ENCODE measurements around the gene NFE2L2. TPM values are rescaled to one million over a fixed set of nuclear protein-coding genes. Genes with fewer than 3 reads are reported as not detected.
A peak's percentile ranks its signal among the peaks of the same experiment; 100 is the strongest.
"Not testable (repeated sequence)": the region's sequence is repeated elsewhere in the genome, so short reads cannot be mapped to it uniquely, and the experiment has no call there.

NFE2L2 gene
- total and polyA plus RNA-seq, 4 donors, result 83.4 to 131 (median 102) TPM

GRCh38 chr2:177212106-177212890 is 52.2 kb downstream of the NFE2L2 start, which contains the start of gene HNRNPA3:
Gene HNRNPA3 (plus strand): TSS chr2:177212794. CDS start chr2:177212800, 6 bp downstream.
- Histone ChIP-seq H3K27ac (ENCODE audit: low read depth in 1 of 2, low read length in 2 of 2) (peak within 1 kb of the TSS; percentile 99), H3K27me3 (ENCODE audit: control insufficient read depth in 1 of 2, insufficient read depth in 2 of 2, low read length in 1 of 2) (no peaks in the 10 kb centered on the region), H3K4me3 (ENCODE audit: low read length in 2 of 2) (peak within 1 kb of the TSS; percentile 79 to 82), H3K4me1 (ENCODE audit: control insufficient read depth in 1 of 2, insufficient read depth in 2 of 2, low read length in 2 of 2) (peaks cover 0 to 2% of the 10 kb centered on the region in 2 donors), H3K36me3 (ENCODE audit: control insufficient read depth in 1 of 2, insufficient read depth in 2 of 2, low read length in 1 of 2) (peaks cover 0 to 1% of the 10 kb centered on the region in 2 donors), H3K9me3 (ENCODE audit: control insufficient read depth, low read length) (no peaks in the 10 kb centered on the region)
- intact Hi-C loops (cut with DNase I), result loop anchor here (2.0 to 5.0 kb wide), 4 partner anchors 40 to 340 kb away; partner anchors contain the start of gene NFE2L2 (in 1 of the 2)
- 1 to 5% methylated on average over 61 to 74 of the region's 74 CpGs for WGBS, 2 donors
- ATAC-seq (ENCODE audit: low FRiP score) (peak; percentile 99), DNase-seq (peak; percentile 100)

GRCh38 chr2:177211576-177212105 is 52.9 kb downstream of the NFE2L2 start:
- Histone ChIP-seq H3K4me1 (ENCODE audit: control insufficient read depth in 1 of 2, insufficient read depth in 2 of 2, low read length in 2 of 2) (peaks cover 0 to 2% of the 10 kb centered on the region in 2 donors), H3K27ac (ENCODE audit: low read depth in 1 of 2, low read length in 2 of 2) (peak overlapping the region; percentile 97 to 99), H3K27me3 (ENCODE audit: control insufficient read depth in 1 of 2, insufficient read depth in 2 of 2, low read length in 1 of 2) (no peaks in the 10 kb centered on the region), H3K4me3 (ENCODE audit: low read length in 2 of 2) (peak overlapping the region; percentile 44 to 80), H3K36me3 (ENCODE audit: control insufficient read depth in 1 of 2, insufficient read depth in 2 of 2, low read length in 1 of 2) (no peaks in the 10 kb centered on the region), H3K9me3 (ENCODE audit: control insufficient read depth, low read length) (no peaks in the 10 kb centered on the region)
- WGBS, 2 donors, result 11 to 13% methylated on average over 6 of the region's 6 CpGs
- ATAC-seq (ENCODE audit: low FRiP score), result no peak
- DNase-seq, result no peak
- intact Hi-C loops (cut with DNase I), result loop anchor here (2.0 to 5.0 kb wide), 4 partner anchors 39 to 341 kb away; partner anchors contain the start of gene NFE2L2 (in 1 of the 2)

- DNase-seq (no peak), ATAC-seq (ENCODE audit: low FRiP score) (no peak)
- intact Hi-C loops (cut with DNase I), result loop anchor here in 1 of 2 donors (5.0 kb wide), 2 partner anchors 39 to 341 kb away; a partner anchor contains a TSS
- H3K9me3 ChIP-seq (ENCODE audit: control insufficient read depth, low read length), result no peaks in the 10 kb centered on the region
- peak overlapping the region; percentile 24 to 99 for H3K27ac ChIP-seq (ENCODE audit: low read depth in 1 of 2, low read length in 2 of 2)
- 65 to 67% methylated on average over 7 of the region's 7 CpGs for WGBS, 2 donors
- H3K36me3 ChIP-seq (ENCODE audit: control insufficient read depth in 1 of 2, insufficient read depth in 2 of 2, low read length in 1 of 2), result no peaks in the 10 kb centered on the region
- H3K27me3 ChIP-seq (ENCODE audit: control insufficient read depth in 1 of 2, insufficient read depth in 2 of 2, low read length in 1 of 2), result no peaks in the 10 kb centered on the region
- H3K4me3 ChIP-seq (ENCODE audit: low read length in 2 of 2), result no peak overlapping the region
- peaks cover 0 to 2% of the 10 kb centered on the region in 2 donors for H3K4me1 ChIP-seq (ENCODE audit: control insufficient read depth in 1 of 2, insufficient read depth in 2 of 2, low read length in 2 of 2)
Measured at GRCh38 chr2:177211169-177211568, 53.4 kb downstream of the NFE2L2 start.

- H3K36me3 ChIP-seq (ENCODE audit: control insufficient read depth in 1 of 2, insufficient read depth in 2 of 2, low read length in 1 of 2), result no peaks in the 10 kb centered on the region
- H3K4me3 ChIP-seq (ENCODE audit: low read length in 2 of 2), result no peak overlapping the region
- no peaks in the 10 kb centered on the region for H3K4me1 ChIP-seq (ENCODE audit: control insufficient read depth in 1 of 2, insufficient read depth in 2 of 2, low read length in 2 of 2)
- intact Hi-C loops (cut with DNase I), result no loop called here
- no peak overlapping the region for H3K27ac ChIP-seq (ENCODE audit: low read depth in 1 of 2, low read length in 2 of 2)
- ATAC-seq (ENCODE audit: low FRiP score) (no peak), DNase-seq (no peak)
- whole genome bisulfite sequencing, 2 donors, result 75 to 91% methylated on average over 2 of the region's 2 CpGs
- H3K9me3 ChIP-seq (ENCODE audit: control insufficient read depth, low read length), result no peaks in the 10 kb centered on the region
- no peaks in the 10 kb centered on the region for H3K27me3 ChIP-seq (ENCODE audit: control insufficient read depth in 1 of 2, insufficient read depth in 2 of 2, low read length in 1 of 2)
Measured at GRCh38 chr2:177207101-177207500, 57.4 kb downstream of the NFE2L2 start.

- 82% methylated on average over 3 of the region's 3 CpGs for WGBS, 2 donors
- Histone ChIP-seq H3K36me3 (ENCODE audit: control insufficient read depth in 1 of 2, insufficient read depth in 2 of 2, low read length in 1 of 2) (no peaks in the 10 kb centered on the region), H3K27ac (ENCODE audit: low read depth in 1 of 2, low read length in 2 of 2) (no peak overlapping the region), H3K9me3 (ENCODE audit: control insufficient read depth, low read length) (no peaks in the 10 kb centered on the region), H3K4me1 (ENCODE audit: control insufficient read depth in 1 of 2, insufficient read depth in 2 of 2, low read length in 2 of 2) (no peaks in the 10 kb centered on the region), H3K4me3 (ENCODE audit: low read length in 2 of 2) (no peak overlapping the region), H3K27me3 (ENCODE audit: control insufficient read depth in 1 of 2, insufficient read depth in 2 of 2, low read length in 1 of 2) (no peaks in the 10 kb centered on the region)
- ATAC-seq (ENCODE audit: low FRiP score) (no peak), DNase-seq (no peak)
- intact Hi-C loops (cut with DNase I), result no loop called here
Measured at GRCh38 chr2:177204417-177204816, 60.1 kb downstream of the NFE2L2 start.

- ATAC-seq (ENCODE audit: low FRiP score), result no peak
- Histone ChIP-seq H3K36me3 (ENCODE audit: control insufficient read depth in 1 of 2, insufficient read depth in 2 of 2, low read length in 1 of 2) (no peaks in the 10 kb centered on the region), H3K4me1 (ENCODE audit: control insufficient read depth in 1 of 2, insufficient read depth in 2 of 2, low read length in 2 of 2) (no peaks in the 10 kb centered on the region), H3K4me3 (ENCODE audit: low read length in 2 of 2) (no peak overlapping the region), H3K27ac (ENCODE audit: low read depth in 1 of 2, low read length in 2 of 2) (no peak overlapping the region), H3K9me3 (ENCODE audit: control insufficient read depth, low read length) (no peaks in the 10 kb centered on the region), H3K27me3 (ENCODE audit: control insufficient read depth in 1 of 2, insufficient read depth in 2 of 2, low read length in 1 of 2) (no peaks in the 10 kb centered on the region)
- WGBS, 2 donors, result 63 to 72% methylated on average over 3 of the region's 3 CpGs
- DNase-seq, result no peak
- intact Hi-C loops (cut with DNase I), result no loop called here
Measured at GRCh38 chr2:177201919-177202346, 62.6 kb downstream of the NFE2L2 start.

- H3K36me3 ChIP-seq (ENCODE audit: control insufficient read depth in 1 of 2, insufficient read depth in 2 of 2, low read length in 1 of 2); H3K27ac ChIP-seq (ENCODE audit: low read depth in 1 of 2, low read length in 2 of 2); H3K27me3 ChIP-seq (ENCODE audit: control insufficient read depth in 1 of 2, insufficient read depth in 2 of 2, low read length in 1 of 2); ATAC-seq (ENCODE audit: low FRiP score); H3K9me3 ChIP-seq (ENCODE audit: control insufficient read depth, low read length); DNase-seq; H3K4me3 ChIP-seq (ENCODE audit: low read length in 2 of 2); intact Hi-C loops (cut with DNase I); H3K4me1 ChIP-seq (ENCODE audit: control insufficient read depth in 1 of 2, insufficient read depth in 2 of 2, low read length in 2 of 2): not testable (repeated sequence)
- WGBS, 2 donors, result 95 to 96% methylated on average over 7 of the region's 7 CpGs
Measured at GRCh38 chr2:177200419-177200818, 64.1 kb downstream of the NFE2L2 start.

GRCh38 chr2:177195194-177195593 is 69.3 kb downstream of the NFE2L2 start:
- H3K4me1 ChIP-seq (ENCODE audit: control insufficient read depth in 1 of 2, insufficient read depth in 2 of 2, low read length in 2 of 2), result no peaks in the 10 kb centered on the region
- no peaks in the 10 kb centered on the region for H3K27me3 ChIP-seq (ENCODE audit: control insufficient read depth in 1 of 2, insufficient read depth in 2 of 2, low read length in 1 of 2)
- H3K4me3 ChIP-seq (ENCODE audit: low read length in 2 of 2), result no peak overlapping the region
- no peak overlapping the region for H3K27ac ChIP-seq (ENCODE audit: low read depth in 1 of 2, low read length in 2 of 2)
- WGBS, 2 donors, result 86 to 91% methylated on average over 1 of the region's 1 CpG
- ATAC-seq (ENCODE audit: low FRiP score), result no peak
- no peaks in the 10 kb centered on the region for H3K9me3 ChIP-seq (ENCODE audit: control insufficient read depth, low read length)
- H3K36me3 ChIP-seq (ENCODE audit: control insufficient read depth in 1 of 2, insufficient read depth in 2 of 2, low read length in 1 of 2), result no peaks in the 10 kb centered on the region
- intact Hi-C loops (cut with DNase I), result no loop called here
- no peak for DNase-seq

All from aorta (tissue), 5 donors.